Activated B cell treated with CpG ODN at 0.5 μM for 24 hours (primary cell): Measurements from ENCODE around the gene GALNT14. TPM values are rescaled to one million over a fixed set of nuclear protein-coding genes. Genes with fewer than 3 reads are reported as not detected.

ENCODE experiments used
- ATAC-seq: fragments of 200-7000 bp; cut with Tn5 transposase; one replicate; pipeline ENCODE4 v1.10.0; 2021; ENCODE audit warnings: low read depth, mild to moderate bottlenecking, moderate library complexity
- CTCF ChIA-PET: fragments of 350-600 bp; sonication (Branson Sonifier 250); formaldehyde crosslinking; loops from one replicate; lab custom pipeline; 2021; ENCODE audit warnings: antibody characterized with exemption; lab: Charles Lee
- POLR2A ChIA-PET: fragments of 350-600 bp; sonication (Branson Sonifier 250); formaldehyde crosslinking; loops from one replicate; lab custom pipeline; 2021; ENCODE audit warnings: antibody characterized with exemption; lab: Charles Lee
- DNase-seq: peaks from one replicate; pipeline ENCODE4 v3.0.0; 2022
- H3K27ac Mint-ChIP-seq: one replicate; pipeline ENCODE4 v1.8.0; 2020; ENCODE audit warnings: mixed read lengths
- H3K27me3 Mint-ChIP-seq: one replicate; pipeline ENCODE4 v1.8.0; 2021; ENCODE audit warnings: mixed read lengths
- H3K36me3 Mint-ChIP-seq: one replicate; pipeline ENCODE4 v1.8.0; 2021; ENCODE audit warnings: low read depth, mixed read lengths
- H3K4me1 Mint-ChIP-seq: one replicate; pipeline ENCODE4 v1.8.0; 2021; ENCODE audit warnings: mixed read lengths
- H3K4me3 Mint-ChIP-seq: one replicate; pipeline ENCODE4 v1.8.0; 2020; ENCODE audit warnings: mild to moderate bottlenecking, mixed read lengths
- H3K9me3 Mint-ChIP-seq: one replicate; pipeline ENCODE4 v1.8.0; 2020; ENCODE audit warnings: mixed read lengths
- CTCF ChIP-seq: fragments of 200-600 bp; IDR thresholded peaks from one replicate; pipeline ENCODE4 v1.8.0; 2022; ENCODE audit warnings: antibody characterized with exemption, mild to moderate bottlenecking
- intact Hi-C: fragments of 100-400 bp; cut with micrococcal nuclease; formaldehyde crosslinking; loops from one replicate; pipeline ENCODE4 v1.15.1; 2024
- total RNA-seq: library from RNA; stranded (reverse); gene quantifications from 2 replicates; pipeline ENCODE4 v1.2.3, GENCODE V29; 2022

GALNT14 gene
- total RNA-seq, 1 donor from 2014 or later: 6.6 TPM

GRCh38 chr2:30903326-30903725, 234.9 kb downstream of the GALNT14 start:
- intact Hi-C loops: no loop called here
- Mint-ChIP-seq H3K4me1 (no peaks in the 10 kb centered on the region), H3K4me3 (no peak overlapping the region), H3K27ac (no peak overlapping the region), H3K27me3 (no peaks in the 10 kb centered on the region), H3K9me3 (no peaks in the 10 kb centered on the region), H3K36me3 (peaks cover 3% of the 10 kb centered on the region)
- ATAC-seq (no peak), DNase-seq (no peak)
- no peak for TF ChIP-seq CTCF
- POLR2A ChIA-PET: no interaction called here
- CTCF ChIA-PET: no interaction called here

- ATAC-seq (no peak), DNase-seq (no peak)
- Mint-ChIP-seq H3K36me3 (peaks cover 2% of the 10 kb centered on the region), H3K27me3 (no peaks in the 10 kb centered on the region), H3K4me1 (no peaks in the 10 kb centered on the region), H3K4me3 (no peak overlapping the region), H3K27ac (no peak overlapping the region), H3K9me3 (peaks cover 4% of the 10 kb centered on the region)
- TF ChIP-seq CTCF: no peak
- ChIA-PET CTCF (no interaction called here), POLR2A (no interaction called here)
- intact Hi-C loops: no loop called here
Measured at GRCh38 chr2:30900381-30900780, 237.9 kb downstream of the GALNT14 start.

- H3K4me1 Mint-ChIP-seq: no peaks in the 10 kb centered on the region
- no peak overlapping the region for H3K4me3 Mint-ChIP-seq
- peaks cover 4% of the 10 kb centered on the region for H3K9me3 Mint-ChIP-seq
- DNase-seq (no peak), ATAC-seq (no peak)
- CTCF ChIA-PET: no interaction called here
- no peak overlapping the region for H3K27ac Mint-ChIP-seq
- POLR2A ChIA-PET: no interaction called here
- intact Hi-C loops: no loop called here
- H3K27me3 Mint-ChIP-seq: no peaks in the 10 kb centered on the region
- TF ChIP-seq CTCF: no peak
- H3K36me3 Mint-ChIP-seq: peaks cover 2% of the 10 kb centered on the region
Measured at GRCh38 chr2:30899516-30900054, 238.7 kb downstream of the GALNT14 start.

- Mint-ChIP-seq H3K9me3 (peaks cover 4% of the 10 kb centered on the region), H3K4me3 (no peak overlapping the region)
- no peak for ATAC-seq
Measured at GRCh38 chr2:30897539-30897938, 240.7 kb downstream of the GALNT14 start.

GRCh38 chr2:30894498-30895119, 243.6 kb downstream of the GALNT14 start:
- intact Hi-C loops: no loop called here
- Mint-ChIP-seq H3K27ac (no peak overlapping the region), H3K9me3 (peaks cover 4% of the 10 kb centered on the region), H3K27me3 (no peaks in the 10 kb centered on the region), H3K4me1 (no peaks in the 10 kb centered on the region), H3K4me3 (no peak overlapping the region), H3K36me3 (peaks cover 2% of the 10 kb centered on the region)
- ATAC-seq (no peak), DNase-seq (no peak)
- ChIA-PET POLR2A (no interaction called here), CTCF (no interaction called here)
- no peak for TF ChIP-seq CTCF

More at GRCh38 chr2:30897539-30897938, 240.7 kb downstream of the GALNT14 start:
- no peak for DNase-seq
- H3K27me3 Mint-ChIP-seq: no peaks in the 10 kb centered on the region
- H3K4me1 Mint-ChIP-seq: no peaks in the 10 kb centered on the region
- no peak for TF ChIP-seq CTCF
- POLR2A ChIA-PET: no interaction called here
- H3K27ac Mint-ChIP-seq: no peak overlapping the region
- CTCF ChIA-PET: no interaction called here
- intact Hi-C loops: no loop called here
- peaks cover 2% of the 10 kb centered on the region for H3K36me3 Mint-ChIP-seq
